Measurements from ENCODE around the gene TMEM45B. TPM values are rescaled to one million over a fixed set of nuclear protein-coding genes. Genes with fewer than 3 reads are reported as not detected.
"Not testable (repeated sequence)": the region's sequence is repeated elsewhere in the genome, so short reads cannot be mapped to it uniquely, and the experiment has no call there.

TMEM45B gene
- total RNA-seq, 1 donor = not detected

DNA sequence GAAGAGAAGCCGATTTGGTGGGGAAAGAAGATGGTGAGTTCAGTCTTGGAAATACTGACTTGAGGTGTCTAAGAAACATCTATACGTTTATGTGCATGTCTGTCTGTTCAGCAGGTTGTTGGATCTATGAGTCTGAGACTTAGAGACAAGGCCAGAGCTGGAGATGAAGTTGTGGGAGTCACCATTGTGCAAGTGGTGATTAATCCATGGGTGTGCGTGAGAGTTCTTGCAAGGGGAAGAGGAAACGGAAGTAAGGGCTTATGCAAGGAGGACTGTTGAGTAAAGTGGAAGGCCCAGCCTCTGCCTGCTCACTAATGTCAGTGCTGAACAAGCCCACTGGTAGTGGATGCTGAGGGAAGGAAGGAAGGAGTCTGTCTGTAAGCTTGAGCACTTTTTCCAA lies 9.7 kb downstream of the TMEM45B start:
- TF ChIP-seq, protein P1, sequence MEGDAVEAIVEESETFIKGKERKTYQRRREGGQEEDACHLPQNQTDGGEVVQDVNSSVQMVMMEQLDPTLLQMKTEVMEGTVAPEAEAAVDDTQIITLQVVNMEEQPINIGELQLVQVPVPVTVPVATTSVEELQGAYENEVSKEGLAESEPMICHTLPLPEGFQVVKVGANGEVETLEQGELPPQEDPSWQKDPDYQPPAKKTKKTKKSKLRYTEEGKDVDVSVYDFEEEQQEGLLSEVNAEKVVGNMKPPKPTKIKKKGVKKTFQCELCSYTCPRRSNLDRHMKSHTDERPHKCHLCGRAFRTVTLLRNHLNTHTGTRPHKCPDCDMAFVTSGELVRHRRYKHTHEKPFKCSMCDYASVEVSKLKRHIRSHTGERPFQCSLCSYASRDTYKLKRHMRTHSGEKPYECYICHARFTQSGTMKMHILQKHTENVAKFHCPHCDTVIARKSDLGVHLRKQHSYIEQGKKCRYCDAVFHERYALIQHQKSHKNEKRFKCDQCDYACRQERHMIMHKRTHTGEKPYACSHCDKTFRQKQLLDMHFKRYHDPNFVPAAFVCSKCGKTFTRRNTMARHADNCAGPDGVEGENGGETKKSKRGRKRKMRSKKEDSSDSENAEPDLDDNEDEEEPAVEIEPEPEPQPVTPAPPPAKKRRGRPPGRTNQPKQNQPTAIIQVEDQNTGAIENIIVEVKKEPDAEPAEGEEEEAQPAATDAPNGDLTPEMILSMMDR (IDR thresholded peaks at IDR 0.05; ENCODE audit: insufficient read depth, low read depth, low read length) = no peak
- no peak overlapping the region for H3K4me3 ChIP-seq (ENCODE audit: low read depth, low read length)
- DNase-seq (ENCODE audit: low read depth) = peak; percentile 76

GRCh38 chr11:129828301-129828836 lies 12.7 kb downstream of the TMEM45B start:
- no peak overlapping the region for H3K4me3 ChIP-seq (ENCODE audit: low read depth, low read length)
- TF ChIP-seq, protein P1 (IDR thresholded peaks at IDR 0.05; ENCODE audit: insufficient read depth, low read depth, low read length) = no peak
- no peak for DNase-seq (ENCODE audit: low read depth)

GRCh38 chr11:129829497-129829896 lies 13.8 kb downstream of the TMEM45B start:
- not testable (repeated sequence) for H3K4me3 ChIP-seq (ENCODE audit: low read depth, low read length)

DNA sequence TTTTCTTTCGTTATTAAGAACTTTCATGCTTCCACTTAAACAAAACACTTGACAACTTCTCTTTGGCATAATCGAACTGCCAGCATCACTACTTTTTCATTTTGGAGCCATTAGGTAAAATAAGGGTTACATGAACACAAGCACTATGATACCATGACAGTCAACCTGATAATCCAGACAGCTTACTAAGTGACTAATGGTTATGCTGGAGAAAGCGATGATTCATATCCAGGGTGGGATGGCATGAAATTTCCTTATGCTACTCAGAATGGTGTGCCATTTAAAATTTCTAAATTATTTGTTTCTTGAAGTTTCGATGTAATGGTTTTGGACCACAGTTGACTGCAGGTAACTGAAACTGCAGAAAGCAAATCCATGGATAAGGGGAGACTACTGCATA lies 15.6 kb downstream of the TMEM45B start:
- not testable (repeated sequence) for H3K4me3 ChIP-seq (ENCODE audit: low read depth, low read length); DNase-seq (ENCODE audit: low read depth)

More at GRCh38 chr11:129829497-129829896, 13.8 kb downstream of the TMEM45B start:
- DNase-seq (ENCODE audit: low read depth) = not testable (repeated sequence)

- not testable (repeated sequence) for H3K4me3 ChIP-seq (ENCODE audit: low read depth, low read length); DNase-seq (ENCODE audit: low read depth)
These were observed 17.6 kb downstream of the TMEM45B start for GRCh38 chr11:129833260-129833659.

DNA sequence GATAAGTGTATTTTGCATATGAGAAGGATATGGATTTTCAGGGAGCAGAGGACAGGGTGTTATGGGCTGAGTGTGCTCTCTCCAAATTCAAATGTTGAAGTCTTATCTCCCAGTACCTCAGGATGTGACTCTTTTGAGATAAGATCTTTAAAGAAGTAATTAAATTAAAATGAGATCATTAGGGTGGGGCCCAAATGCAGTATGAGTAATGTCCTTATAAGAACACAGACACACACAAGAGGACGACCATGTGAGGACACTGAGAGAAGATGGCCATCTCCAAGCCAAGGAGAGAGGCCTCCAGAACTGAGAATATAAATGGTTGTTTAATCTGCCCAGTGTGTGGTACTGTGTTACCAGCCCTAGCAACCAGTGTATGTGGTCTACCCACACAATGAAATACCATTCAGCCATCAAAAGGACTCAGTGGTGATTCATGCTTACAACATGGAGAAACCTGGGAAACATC lies 20.8 kb downstream of the TMEM45B start:
- not testable (repeated sequence) for DNase-seq (ENCODE audit: low read depth); H3K4me3 ChIP-seq (ENCODE audit: low read depth, low read length)

- DNase-seq (ENCODE audit: low read depth) = no peak
- TF ChIP-seq, protein P1 (IDR thresholded peaks at IDR 0.05; ENCODE audit: insufficient read depth, low read depth, low read length) = no peak
- H3K4me3 ChIP-seq (ENCODE audit: low read depth, low read length) = no peak overlapping the region
These were observed 21.3 kb downstream of the TMEM45B start for GRCh38 chr11:129836979-129837378.

DNA sequence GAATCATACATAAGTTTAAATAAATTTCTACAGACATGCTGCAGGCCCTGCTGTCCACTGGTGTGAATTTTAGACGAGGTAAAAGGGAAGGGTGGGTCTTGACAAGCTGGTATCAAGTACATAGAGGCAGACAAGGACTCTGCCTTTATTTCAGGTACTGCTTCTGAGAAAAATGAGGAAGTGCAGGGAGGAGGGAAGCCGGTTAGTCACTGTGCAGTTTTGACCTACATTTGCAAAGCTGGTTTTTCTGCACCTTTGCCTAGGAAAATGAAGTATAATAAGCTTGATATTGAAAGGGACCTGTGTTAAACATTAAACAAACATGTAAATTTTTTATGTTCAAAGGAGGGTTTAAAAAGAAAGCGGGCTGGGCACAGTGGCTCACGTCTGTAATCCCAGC lies 24.6 kb downstream of the TMEM45B start:
- TF ChIP-seq, protein P1 (IDR thresholded peaks at IDR 0.05; ENCODE audit: insufficient read depth, low read depth, low read length) = no peak
- no peak overlapping the region for H3K4me3 ChIP-seq (ENCODE audit: low read depth, low read length)
- no peak for DNase-seq (ENCODE audit: low read depth)

GRCh38 chr11:129842138-129842537 lies 26.5 kb downstream of the TMEM45B start:
- no peak overlapping the region for H3K4me3 ChIP-seq (ENCODE audit: low read depth, low read length)
- no peak for DNase-seq (ENCODE audit: low read depth)
- TF ChIP-seq, protein P1 (IDR thresholded peaks at IDR 0.05; ENCODE audit: insufficient read depth, low read depth, low read length) = no peak

Measured in fibroblast of villous mesenchyme (primary cell).